Measurements from ENCODE around the gene DIAPH2. TPM values are rescaled to one million over a fixed set of nuclear protein-coding genes. Genes with fewer than 3 reads are reported as not detected.

Gene DIAPH2
- total RNA-seq, 2 donors from 2014 or later, result 21.5 to 51.8 TPM

GRCh38 chrX:97387004-97387403 lies 702.4 kb downstream of the DIAPH2 start:
- Mint-ChIP-seq H3K36me3 (ENCODE audit: low read depth) (peaks cover 50% of the 10 kb centered on the region), H3K9me3 (peaks cover 5% of the 10 kb centered on the region), H3K27me3 (ENCODE audit: insufficient read depth) (no peaks in the 10 kb centered on the region), H3K4me1 (no peaks in the 10 kb centered on the region), H3K4me3 (no peak overlapping the region), H3K27ac (no peak overlapping the region)
- TF ChIP-seq, protein P1, sequence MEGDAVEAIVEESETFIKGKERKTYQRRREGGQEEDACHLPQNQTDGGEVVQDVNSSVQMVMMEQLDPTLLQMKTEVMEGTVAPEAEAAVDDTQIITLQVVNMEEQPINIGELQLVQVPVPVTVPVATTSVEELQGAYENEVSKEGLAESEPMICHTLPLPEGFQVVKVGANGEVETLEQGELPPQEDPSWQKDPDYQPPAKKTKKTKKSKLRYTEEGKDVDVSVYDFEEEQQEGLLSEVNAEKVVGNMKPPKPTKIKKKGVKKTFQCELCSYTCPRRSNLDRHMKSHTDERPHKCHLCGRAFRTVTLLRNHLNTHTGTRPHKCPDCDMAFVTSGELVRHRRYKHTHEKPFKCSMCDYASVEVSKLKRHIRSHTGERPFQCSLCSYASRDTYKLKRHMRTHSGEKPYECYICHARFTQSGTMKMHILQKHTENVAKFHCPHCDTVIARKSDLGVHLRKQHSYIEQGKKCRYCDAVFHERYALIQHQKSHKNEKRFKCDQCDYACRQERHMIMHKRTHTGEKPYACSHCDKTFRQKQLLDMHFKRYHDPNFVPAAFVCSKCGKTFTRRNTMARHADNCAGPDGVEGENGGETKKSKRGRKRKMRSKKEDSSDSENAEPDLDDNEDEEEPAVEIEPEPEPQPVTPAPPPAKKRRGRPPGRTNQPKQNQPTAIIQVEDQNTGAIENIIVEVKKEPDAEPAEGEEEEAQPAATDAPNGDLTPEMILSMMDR (conservative IDR thresholded peaks at IDR 0.05), result no peak
- no peak overlapping the region for H3K9ac ChIP-seq (ENCODE audit: extremely low read depth, low read length, poor library complexity, severe bottlenecking)
- no peak overlapping the region for H3K4me3 ChIP-seq (ENCODE audit: low read length)
- H3K27me3 ChIP-seq (ENCODE audit: control insufficient read depth, insufficient read depth, low read length, poor library complexity, severe bottlenecking), result no peaks in the 10 kb centered on the region
- no peak overlapping the region for H3K27ac ChIP-seq (ENCODE audit: low read depth, low read length)
- no peaks in the 10 kb centered on the region for H3K36me3 ChIP-seq (ENCODE audit: control insufficient read depth, insufficient read depth, low read length)
- no peaks in the 10 kb centered on the region for H3K4me1 ChIP-seq (ENCODE audit: control insufficient read depth, insufficient read depth, low read length)
- no peak for DNase-seq
- H3K9me3 ChIP-seq (ENCODE audit: control insufficient read depth, low read length), result no peaks in the 10 kb centered on the region

DNA sequence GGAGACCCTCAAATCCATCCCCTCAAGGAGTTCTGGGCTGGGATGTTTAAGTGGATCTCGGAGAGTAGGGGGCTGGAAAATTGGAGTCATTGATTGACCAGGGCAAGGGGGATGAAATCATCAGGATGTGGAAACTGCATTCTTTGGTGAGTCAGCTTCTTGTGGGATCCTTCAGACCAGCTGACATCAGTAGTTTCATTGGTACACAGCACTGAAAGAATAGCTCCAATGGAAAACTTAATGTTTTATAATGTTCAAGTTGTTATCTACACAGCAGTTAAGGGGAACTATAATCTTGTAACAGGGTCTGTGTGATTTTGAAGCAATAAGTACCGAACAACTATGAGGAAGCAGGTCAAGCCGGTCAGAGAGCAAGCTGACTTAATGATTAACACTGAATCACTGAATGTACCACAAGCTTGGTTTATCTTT lies 705.1 kb downstream of the DIAPH2 start:
- peaks cover 5% of the 10 kb centered on the region for H3K9me3 Mint-ChIP-seq

DNA sequence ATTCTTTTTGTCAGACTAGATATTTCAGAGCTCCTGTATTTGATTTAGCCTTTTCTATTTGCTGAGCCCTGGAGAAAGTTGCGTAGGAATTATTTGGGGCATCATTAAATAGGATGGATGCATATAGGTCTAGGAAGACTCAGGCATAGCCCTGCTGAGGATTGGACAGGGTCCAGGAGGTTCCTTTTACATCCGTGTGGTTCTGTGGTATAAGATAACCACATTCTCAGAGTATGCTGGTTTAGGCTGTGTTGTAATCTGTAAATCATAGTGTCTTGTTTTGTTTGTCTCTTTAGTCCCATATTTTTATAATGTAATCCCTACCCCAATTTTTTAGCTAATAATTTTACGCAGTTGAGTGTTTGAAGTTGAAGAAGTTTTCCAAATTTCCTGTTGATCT lies 712.7 kb downstream of the DIAPH2 start:
- Mint-ChIP-seq H3K27me3 (ENCODE audit: insufficient read depth) (no peaks in the 10 kb centered on the region), H3K36me3 (ENCODE audit: low read depth) (no peaks in the 10 kb centered on the region), H3K4me3 (no peak overlapping the region), H3K4me1 (peaks cover 7% of the 10 kb centered on the region), H3K27ac (no peak overlapping the region), H3K9me3 (no peaks in the 10 kb centered on the region)
- H3K36me3 ChIP-seq (ENCODE audit: control insufficient read depth, insufficient read depth, low read length), result no peaks in the 10 kb centered on the region
- H3K27me3 ChIP-seq (ENCODE audit: control insufficient read depth, insufficient read depth, low read length, poor library complexity, severe bottlenecking), result no peaks in the 10 kb centered on the region
- TF ChIP-seq, protein P1 (conservative IDR thresholded peaks at IDR 0.05), result no peak
- H3K9ac ChIP-seq (ENCODE audit: extremely low read depth, low read length, poor library complexity, severe bottlenecking), result no peak overlapping the region
- no peaks in the 10 kb centered on the region for H3K9me3 ChIP-seq (ENCODE audit: control insufficient read depth, low read length)
- no peak for DNase-seq
- H3K4me1 ChIP-seq (ENCODE audit: control insufficient read depth, insufficient read depth, low read length), result no peaks in the 10 kb centered on the region
- H3K27ac ChIP-seq (ENCODE audit: low read depth, low read length), result no peak overlapping the region
- H3K4me3 ChIP-seq (ENCODE audit: low read length), result no peak overlapping the region
- 100% methylated on average over 1 to 2 of the region's 3 CpGs for WGBS, 2 experiments (ENCODE audit: insufficient coverage in 1 of 2, insufficient read length in 1 of 2)

More for the DNA sequence above, 705.1 kb downstream of the DIAPH2 start:
- Mint-ChIP-seq H3K36me3 (ENCODE audit: low read depth) (peaks cover 41% of the 10 kb centered on the region), H3K27me3 (ENCODE audit: insufficient read depth) (no peaks in the 10 kb centered on the region), H3K4me3 (no peak overlapping the region), H3K27ac (no peak overlapping the region), H3K4me1 (peaks cover 2% of the 10 kb centered on the region)
- Histone ChIP-seq H3K4me1 (ENCODE audit: control insufficient read depth, insufficient read depth, low read length) (no peaks in the 10 kb centered on the region), H3K27me3 (ENCODE audit: control insufficient read depth, insufficient read depth, low read length, poor library complexity, severe bottlenecking) (no peaks in the 10 kb centered on the region), H3K4me3 (ENCODE audit: low read length) (no peak overlapping the region), H3K27ac (ENCODE audit: low read depth, low read length) (no peak overlapping the region), H3K36me3 (ENCODE audit: control insufficient read depth, insufficient read depth, low read length) (no peaks in the 10 kb centered on the region), H3K9me3 (ENCODE audit: control insufficient read depth, low read length) (no peaks in the 10 kb centered on the region), H3K9ac (ENCODE audit: extremely low read depth, low read length, poor library complexity, severe bottlenecking) (no peak overlapping the region)
- WGBS, 2 experiments (ENCODE audit: insufficient coverage in 1 of 2, insufficient read length in 1 of 2), result 97% methylated on average over 3 of the region's 3 CpGs; no CpG with 5 or more reads in 1 of the 2 experiments
- DNase-seq, result no peak
- TF ChIP-seq, protein P1 (conservative IDR thresholded peaks at IDR 0.05), result no peak
